Stomach smooth muscle (tissue), 2 donors: ENCODE data around the gene PRLH.

ENCODE experiments used
- H3K27ac ChIP-seq: one replicate; pipeline ENCODE4 v1.7.0; 2013; ENCODE audit warnings: mild to moderate bottlenecking, low read length, inconsistent platforms
- H3K27me3 ChIP-seq, 2 donors: one replicate each; pipeline ENCODE4 v1.7.0; 2013; ENCODE audit warnings: low read length in 2 of 2; ENCODE audit not compliant: insufficient read depth in 2 of 2, control insufficient read depth in 1 of 2
- H3K36me3 ChIP-seq, 2 donors: one replicate each; pipeline ENCODE4 v1.7.0; 2013; ENCODE audit warnings: low read length in 2 of 2; ENCODE audit not compliant: control insufficient read depth in 2 of 2, insufficient read depth in 2 of 2
- H3K4me1 ChIP-seq: one replicate; pipeline ENCODE4 v1.7.0; 2013; ENCODE audit warnings: low read length; ENCODE audit not compliant: control insufficient read depth, insufficient read depth
- H3K4me3 ChIP-seq, 2 donors: one replicate each; pipeline ENCODE4 v1.7.0; 2013; ENCODE audit warnings: low read length in 2 of 2
- H3K9ac ChIP-seq, 2 donors: one replicate each; pipeline ENCODE4 v1.7.0; 2013; ENCODE audit warnings: low read length in 2 of 2, mild to moderate bottlenecking in 1 of 2
- H3K9me3 ChIP-seq, 2 donors: one replicate each; pipeline ENCODE4 v1.7.0; 2013; ENCODE audit warnings: low read length in 2 of 2; ENCODE audit not compliant: control insufficient read depth in 2 of 2
- donor health status: healthy.
- donor health status: Pancreatic carcinoma.

The PRLH gene

DNA sequence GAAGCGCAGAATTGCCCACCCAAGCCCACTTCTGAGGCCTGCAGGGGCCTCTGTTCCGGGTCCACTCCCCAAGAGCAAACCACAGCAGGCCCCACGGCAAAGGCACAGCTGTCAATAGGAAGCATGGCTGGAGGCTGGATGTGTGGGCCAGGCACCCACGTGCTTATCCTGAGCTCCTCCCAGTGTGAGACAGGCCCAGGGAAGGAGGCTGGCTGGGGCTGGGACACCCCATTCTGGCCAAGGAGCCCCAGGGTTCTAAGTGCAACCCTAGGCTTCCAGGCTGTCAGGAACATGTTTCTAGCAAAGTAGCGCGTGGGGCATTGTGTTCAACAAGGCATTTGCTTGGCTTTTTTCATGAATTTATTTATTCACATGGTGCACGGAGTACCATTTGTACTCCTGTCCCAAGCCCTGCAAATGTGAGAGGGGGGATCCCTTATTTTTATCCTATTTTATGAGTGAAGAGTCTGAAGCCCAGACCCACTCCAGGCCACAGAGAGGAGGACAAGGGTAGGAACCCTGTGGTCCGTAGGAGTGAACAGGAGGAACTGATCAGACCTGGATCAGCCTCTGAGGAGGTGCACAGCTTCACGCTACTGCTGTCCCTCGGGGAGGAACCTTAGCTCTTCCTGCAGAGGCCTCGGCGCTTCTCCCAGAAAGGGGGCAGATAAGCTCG, 30.3 kb downstream of the PRLH start:
- no peak overlapping the region for H3K4me3 ChIP-seq
- H3K36me3 ChIP-seq = no peaks in the 10 kb centered on the region
- peak overlapping the region; percentile 6 for H3K27ac ChIP-seq
- no peak overlapping the region for H3K9ac ChIP-seq
- no peaks in the 10 kb centered on the region for H3K9me3 ChIP-seq
- H3K27me3 ChIP-seq = no peaks in the 10 kb centered on the region
- H3K4me1 ChIP-seq = peaks cover 63% of the 10 kb centered on the region

DNA sequence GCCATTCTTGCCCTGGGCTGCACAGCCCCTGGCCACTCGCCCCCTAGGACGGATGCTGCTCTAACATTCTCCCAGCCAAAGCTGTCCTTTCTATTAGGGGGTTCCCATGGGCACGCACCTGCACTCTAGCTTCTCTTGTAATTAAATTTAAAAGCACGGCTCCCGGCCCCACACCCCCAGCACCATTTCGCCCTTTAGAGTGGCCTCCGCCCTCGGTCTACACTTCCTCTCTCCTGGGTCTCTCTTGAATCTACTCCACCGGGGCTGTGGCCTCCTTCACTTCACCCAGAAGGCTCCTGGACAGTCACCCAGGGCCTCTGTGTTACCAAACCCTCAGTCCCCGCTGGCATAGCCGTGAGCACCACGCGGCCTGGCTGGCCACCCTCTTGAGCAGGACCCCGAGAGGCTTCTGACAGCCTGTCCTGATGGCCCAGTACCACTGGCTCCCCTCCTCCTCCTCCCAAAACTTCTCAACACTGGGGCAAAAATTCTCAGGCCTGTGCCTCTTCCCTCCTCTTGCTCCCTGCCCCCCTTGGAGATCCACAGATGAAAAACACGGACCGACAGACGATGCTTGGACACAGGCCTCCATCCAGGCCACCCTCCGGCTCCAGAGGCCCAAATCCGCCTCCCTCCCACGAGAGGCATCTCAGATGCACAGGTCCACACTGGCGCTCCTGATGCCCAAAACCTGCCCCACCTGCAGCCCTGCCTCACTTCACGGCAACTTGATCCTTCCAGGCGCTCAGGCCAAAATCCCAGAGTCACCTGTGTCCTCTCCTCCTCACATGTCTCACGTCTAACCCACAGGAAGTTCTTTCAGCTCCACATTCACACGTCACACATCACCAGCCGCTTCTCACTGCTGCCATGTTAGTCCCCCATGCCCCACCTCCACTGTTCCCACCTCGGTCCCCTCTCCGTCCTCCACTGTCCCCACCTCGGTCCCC, 31.1 kb downstream of the PRLH start:
- Histone ChIP-seq H3K4me3 (no peak overlapping the region), H3K27me3 (no peaks in the 10 kb centered on the region)

GRCh38 chr2:237598468-237599208, 32.3 kb downstream of the PRLH start:
- Histone ChIP-seq H3K27me3 (no peaks in the 10 kb centered on the region), H3K4me1 (peaks cover 58% of the 10 kb centered on the region), H3K4me3 (no peak overlapping the region), H3K9ac (no peak overlapping the region), H3K9me3 (no peaks in the 10 kb centered on the region), H3K36me3 (no peaks in the 10 kb centered on the region), H3K27ac (peak overlapping the region; percentile 62)

More for the DNA sequence above, 31.1 kb downstream of the PRLH start:
- Histone ChIP-seq H3K36me3 (no peaks in the 10 kb centered on the region), H3K4me1 (peaks cover 66% of the 10 kb centered on the region), H3K27ac (no peak overlapping the region), H3K9me3 (no peaks in the 10 kb centered on the region), H3K9ac (no peak overlapping the region)

GRCh38 chr2:237599465-237600110, 33.2 kb downstream of the PRLH start:
- Histone ChIP-seq H3K27ac (peak overlapping the region; percentile 88), H3K9ac (peak overlapping the region; percentile 66 to 77), H3K27me3 (no peaks in the 10 kb centered on the region), H3K4me3 (peak overlapping the region; percentile 67 to 70), H3K36me3 (no peaks in the 10 kb centered on the region), H3K4me1 (peaks cover 49% of the 10 kb centered on the region), H3K9me3 (no peaks in the 10 kb centered on the region)

GRCh38 chr2:237600205-237600846, 34.0 kb downstream of the PRLH start:
- Histone ChIP-seq H3K9me3 (no peaks in the 10 kb centered on the region), H3K27ac (peak overlapping the region; percentile 88), H3K9ac (peak overlapping the region; percentile 66 to 77), H3K4me3 (peak overlapping the region; percentile 67 to 70), H3K27me3 (no peaks in the 10 kb centered on the region), H3K36me3 (no peaks in the 10 kb centered on the region), H3K4me1 (peaks cover 41% of the 10 kb centered on the region)

DNA sequence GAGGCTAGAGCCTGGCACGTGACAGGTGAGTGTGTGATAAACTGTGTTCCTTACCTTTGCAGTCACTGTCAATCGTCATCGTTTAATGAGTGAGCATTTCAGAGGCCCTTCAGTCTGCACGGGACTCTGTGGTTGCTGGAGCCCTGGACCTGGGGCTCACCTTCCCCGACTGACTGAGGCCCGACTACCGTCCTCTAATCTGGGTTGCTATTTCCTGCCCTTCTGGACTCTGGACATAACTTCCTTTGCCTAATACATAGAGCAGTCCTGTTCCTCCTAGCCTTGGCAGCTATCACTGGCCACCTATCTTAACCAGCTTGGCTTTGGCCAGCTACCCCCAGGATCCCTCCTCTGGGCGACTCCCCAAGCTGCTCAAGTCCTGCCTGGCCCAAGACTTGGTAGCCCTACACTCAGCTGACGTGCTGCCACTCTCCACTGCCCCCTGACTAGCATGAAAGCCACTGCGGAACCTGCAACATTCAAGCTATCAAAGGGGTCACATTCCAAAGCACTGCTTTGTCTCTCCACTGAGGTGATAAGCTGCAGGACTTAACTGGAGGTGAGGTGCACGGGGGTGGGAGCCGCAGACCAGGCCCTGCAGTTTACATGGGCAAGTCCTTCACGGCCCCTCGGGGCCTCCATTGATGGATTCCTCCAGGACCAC, 35.2 kb downstream of the PRLH start:
- Histone ChIP-seq H3K4me1 (peaks cover 38% of the 10 kb centered on the region), H3K4me3 (no peak overlapping the region), H3K9me3 (no peaks in the 10 kb centered on the region), H3K27ac (peak overlapping the region; percentile 88), H3K9ac (no peak overlapping the region), H3K27me3 (no peaks in the 10 kb centered on the region), H3K36me3 (no peaks in the 10 kb centered on the region)

DNA sequence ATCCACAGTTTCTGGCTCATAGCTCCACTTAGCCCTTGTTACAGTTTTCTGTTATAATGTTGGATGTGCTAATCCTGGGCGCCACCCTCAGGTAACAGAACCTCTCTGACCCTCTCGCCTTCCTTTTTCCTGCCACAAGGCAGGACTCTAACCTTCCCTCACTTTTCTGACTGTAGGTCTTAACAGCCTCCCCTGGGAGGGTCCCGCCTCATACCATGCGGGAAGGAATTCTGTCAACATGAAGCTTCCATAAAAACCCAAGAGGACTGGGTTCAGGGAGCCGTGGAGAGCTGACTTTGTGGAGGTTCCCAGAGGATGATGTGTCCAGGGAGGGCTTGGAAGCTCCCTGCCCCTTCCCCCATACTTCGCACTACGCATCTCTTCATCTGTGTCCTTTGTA, 36.0 kb downstream of the PRLH start:
- H3K9me3 ChIP-seq = no peaks in the 10 kb centered on the region
- H3K4me1 ChIP-seq = peaks cover 38% of the 10 kb centered on the region
- H3K4me3 ChIP-seq = no peak overlapping the region
- H3K36me3 ChIP-seq = no peaks in the 10 kb centered on the region
- H3K27me3 ChIP-seq = no peaks in the 10 kb centered on the region
- H3K27ac ChIP-seq = no peak overlapping the region
- no peak overlapping the region for H3K9ac ChIP-seq

- Histone ChIP-seq H3K9ac (no peak overlapping the region), H3K4me3 (peak overlapping the region in 1 of 2 donors; percentile 15), H3K4me1 (peaks cover 37% of the 10 kb centered on the region), H3K36me3 (no peaks in the 10 kb centered on the region), H3K27ac (no peak overlapping the region), H3K9me3 (no peaks in the 10 kb centered on the region), H3K27me3 (no peaks in the 10 kb centered on the region)
Measured at GRCh38 chr2:237603049-237603717, 36.8 kb downstream of the PRLH start.

- no peak overlapping the region for H3K27ac ChIP-seq
- no peaks in the 10 kb centered on the region for H3K27me3 ChIP-seq
- H3K4me1 ChIP-seq = peaks cover 30% of the 10 kb centered on the region
- peak overlapping the region in 1 of 2 donors; percentile 15 for H3K4me3 ChIP-seq
- H3K9ac ChIP-seq = no peak overlapping the region
- no peaks in the 10 kb centered on the region for H3K9me3 ChIP-seq
- no peaks in the 10 kb centered on the region for H3K36me3 ChIP-seq
Measured at GRCh38 chr2:237603718-237604362, 37.5 kb downstream of the PRLH start.
